CD4-positive, CD25-positive, alpha-beta regulatory T cell (primary cell): ENCODE results near the gene RCSD1. TPM values are rescaled to one million over a fixed set of nuclear protein-coding genes. Genes with fewer than 3 reads are reported as not detected.
A peak's percentile ranks its signal among the peaks of the same experiment; 100 is the strongest.

Source experiments
- ATAC-seq, 2 donors: fragments of 150-1000 bp; cut with Tn5 transposase; one replicate each; pipeline ENCODE4 v1.10.0; 2021; ENCODE audit warnings: low read depth in 2 of 2, moderate number of reproducible peaks in 2 of 2, moderate library complexity in 1 of 2
- DNase-seq, 3 donors: peaks; one replicate each; pipeline versions ENCODE4 v3.0.0 to v3.0.0-alpha.2; 2012 to 2022; ENCODE audit warnings: mixed read lengths in 1 of 3
- H3K27ac ChIP-seq: one replicate; pipeline ENCODE4 v1.7.0; 2013; ENCODE audit warnings: mild to moderate bottlenecking, low read length; ENCODE audit not compliant: insufficient read depth, poor library complexity, severe bottlenecking
- H3K27me3 ChIP-seq: one replicate; pipeline ENCODE4 v1.7.0; 2013; ENCODE audit warnings: low read length; ENCODE audit not compliant: control insufficient read depth, insufficient read depth
- H3K36me3 ChIP-seq: one replicate; pipeline ENCODE4 v1.7.0; 2013; ENCODE audit warnings: mild to moderate bottlenecking, low read length, moderate library complexity; ENCODE audit not compliant: control insufficient read depth, insufficient read depth
- H3K4me1 ChIP-seq: 2 replicates; pipeline ENCODE4 v1.7.0; 2013; ENCODE audit warnings: mild to moderate bottlenecking, low read length; ENCODE audit not compliant: insufficient read depth, control insufficient read depth, poor library complexity, severe bottlenecking
- H3K4me3 ChIP-seq: one replicate; pipeline ENCODE4 v1.7.0; 2013; ENCODE audit warnings: low read depth, mild to moderate bottlenecking, low read length, moderate library complexity
- H3K9me3 ChIP-seq, 2 experiments: 1 replicate in 1 of 2; 2 replicates in 1 of 2; pipeline ENCODE4 v1.7.0; 2013; ENCODE audit warnings: low read length in 2 of 2, mild to moderate bottlenecking in 1 of 2, moderate library complexity in 1 of 2; ENCODE audit not compliant: control insufficient read depth in 2 of 2
- H3K27ac Mint-ChIP-seq, 3 donors: one replicate each; pipeline ENCODE4 v1.8.0; 2020 to 2022; ENCODE audit warnings: mild to moderate bottlenecking in 3 of 3, mixed read lengths in 3 of 3, moderate library complexity in 2 of 3
- H3K27me3 Mint-ChIP-seq: one replicate; pipeline ENCODE4 v1.8.0; 2022; ENCODE audit warnings: mild to moderate bottlenecking, mixed read lengths
- H3K36me3 Mint-ChIP-seq: one replicate; pipeline ENCODE4 v1.8.0; 2020; ENCODE audit warnings: mixed read lengths
- H3K4me1 Mint-ChIP-seq, 4 donors: one replicate each; pipeline ENCODE4 v1.8.0; 2020 to 2022; ENCODE audit warnings: mixed read lengths in 4 of 4, mild to moderate bottlenecking in 1 of 4
- H3K4me3 Mint-ChIP-seq, 4 donors: one replicate each; pipeline ENCODE4 v1.8.0; 2020 to 2022; ENCODE audit warnings: mild to moderate bottlenecking in 4 of 4, mixed read lengths in 4 of 4, moderate library complexity in 3 of 4
- H3K9me3 Mint-ChIP-seq, 7 donors: one replicate each; pipeline ENCODE4 v1.8.0; 2020 to 2022; ENCODE audit warnings: mixed read lengths in 7 of 7, mild to moderate bottlenecking in 3 of 7, moderate library complexity in 2 of 7
- polyA plus RNA-seq, 4 donors: library from polyadenylated mRNA; unstranded; fragments of 300-500 nt; fragmentation: Illumina TruSeq; gene quantifications; one replicate each; pipeline ENCODE4 v1.2.3, GENCODE V29; 2021
- total RNA-seq: library from RNA; stranded (reverse); gene quantifications from one replicate; pipeline ENCODE4 v1.2.3, GENCODE V29; 2022

RCSD1 gene
- total and polyA plus RNA-seq, 5 donors from 2014 or later: 174 to 251 (median 226) TPM

GRCh38 chr1:167635156-167635648 is 5.2 kb downstream of the RCSD1 start:
- Mint-ChIP-seq H3K4me3 (peak overlapping the region; percentile 95 to 99 (median 96)), H3K36me3 (peaks cover 41% of the 10 kb centered on the region), H3K9me3 (no peaks in the 10 kb centered on the region), H3K27me3 (no peaks in the 10 kb centered on the region), H3K27ac (peak overlapping the region; percentile 28 to 97 (median 85)), H3K4me1 (peaks cover 20 to 91% (median 63%) of the 10 kb centered on the region in 4 donors)
- Histone ChIP-seq H3K4me3 (peak overlapping the region; percentile 99), H3K27ac (peak overlapping the region; percentile 72), H3K27me3 (no peaks in the 10 kb centered on the region), H3K4me1 (peaks cover 85% of the 10 kb centered on the region), H3K36me3 (peaks cover 48% of the 10 kb centered on the region), H3K9me3 (no peaks in the 10 kb centered on the region)
- DNase-seq (no peak), ATAC-seq (no peak)

DNA sequence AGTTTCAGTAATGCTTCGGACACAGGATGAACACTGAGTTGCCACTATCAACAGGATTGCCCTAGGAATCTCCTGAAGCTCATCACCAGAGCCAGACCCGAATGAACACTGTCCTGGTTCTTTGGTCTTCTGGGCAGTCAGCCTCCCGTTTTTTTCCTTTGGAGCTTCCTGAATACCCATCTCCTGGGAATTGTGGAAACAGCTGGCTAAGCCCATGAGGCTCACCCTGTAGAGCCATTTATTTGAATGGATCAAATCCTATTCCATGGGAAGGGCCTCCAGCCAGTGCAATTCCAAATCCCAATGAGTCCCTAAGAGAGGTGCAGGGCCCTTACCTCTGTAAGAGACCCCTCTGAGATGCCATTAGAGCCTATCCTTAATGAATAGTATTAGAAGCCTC is 5.9 kb downstream of the RCSD1 start:
- H3K4me3 Mint-ChIP-seq: peak overlapping the region; percentile 84 to 94 (median 86)
- peak overlapping the region; percentile 99 for H3K4me3 ChIP-seq
- peak overlapping the region; percentile 92 to 97 (median 95) for H3K27ac Mint-ChIP-seq
- peaks cover 42% of the 10 kb centered on the region for H3K36me3 Mint-ChIP-seq
- no peaks in the 10 kb centered on the region for H3K27me3 ChIP-seq
- peaks cover 55% of the 10 kb centered on the region for H3K36me3 ChIP-seq
- no peak for ATAC-seq
- no peak for DNase-seq
- no peaks in the 10 kb centered on the region for H3K9me3 ChIP-seq
- peaks cover 20 to 95% (median 69%) of the 10 kb centered on the region in 4 donors for H3K4me1 Mint-ChIP-seq
- H3K4me1 ChIP-seq: peaks cover 87% of the 10 kb centered on the region
- no peaks in the 10 kb centered on the region for H3K27me3 Mint-ChIP-seq
- H3K9me3 Mint-ChIP-seq: no peaks in the 10 kb centered on the region
- H3K27ac ChIP-seq: peak overlapping the region; percentile 72

- no peaks in the 10 kb centered on the region for H3K9me3 Mint-ChIP-seq
- peaks cover 90% of the 10 kb centered on the region for H3K4me1 ChIP-seq
- peaks cover 76% of the 10 kb centered on the region for H3K36me3 ChIP-seq
- H3K27ac ChIP-seq: peak overlapping the region; percentile 72
- H3K9me3 ChIP-seq: no peaks in the 10 kb centered on the region
- H3K36me3 Mint-ChIP-seq: peaks cover 50% of the 10 kb centered on the region
- peak overlapping the region; percentile 99 for H3K4me3 ChIP-seq
- peaks cover 27 to 100% (median 80%) of the 10 kb centered on the region in 4 donors for H3K4me1 Mint-ChIP-seq
- peak overlapping the region; percentile 92 to 97 (median 95) for H3K27ac Mint-ChIP-seq
- DNase-seq (no peak), ATAC-seq (no peak)
- H3K27me3 Mint-ChIP-seq: no peaks in the 10 kb centered on the region
- no peaks in the 10 kb centered on the region for H3K27me3 ChIP-seq
- H3K4me3 Mint-ChIP-seq: peak overlapping the region; percentile 84 to 94 (median 86)
Observed at GRCh38 chr1:167638064-167638463, 8.0 kb downstream of the RCSD1 start.

GRCh38 chr1:167640051-167640450 is 10.0 kb downstream of the RCSD1 start:
- peaks cover 89% of the 10 kb centered on the region for H3K4me1 ChIP-seq
- Mint-ChIP-seq H3K9me3 (no peaks in the 10 kb centered on the region), H3K36me3 (peaks cover 42% of the 10 kb centered on the region), H3K4me1 (peaks cover 30 to 100% (median 80%) of the 10 kb centered on the region in 4 donors), H3K27me3 (no peaks in the 10 kb centered on the region), H3K4me3 (peak overlapping the region; percentile 54 to 81 (median 70)), H3K27ac (peak overlapping the region; percentile 74 to 84 (median 82))
- H3K27me3 ChIP-seq: no peaks in the 10 kb centered on the region
- no peak overlapping the region for H3K4me3 ChIP-seq
- peak overlapping the region; percentile 55 for H3K27ac ChIP-seq
- ATAC-seq (no peak), DNase-seq (no peak)
- no peaks in the 10 kb centered on the region for H3K9me3 ChIP-seq
- peaks cover 77% of the 10 kb centered on the region for H3K36me3 ChIP-seq

- Histone ChIP-seq H3K4me3 (peak overlapping the region; percentile 69), H3K36me3 (peaks cover 70% of the 10 kb centered on the region), H3K27me3 (no peaks in the 10 kb centered on the region), H3K4me1 (peaks cover 89% of the 10 kb centered on the region), H3K9me3 (no peaks in the 10 kb centered on the region), H3K27ac (peak overlapping the region; percentile 68)
- Mint-ChIP-seq H3K4me3 (peak overlapping the region; percentile 23 to 81 (median 60)), H3K27me3 (no peaks in the 10 kb centered on the region), H3K36me3 (peaks cover 52% of the 10 kb centered on the region), H3K4me1 (peaks cover 42 to 99% (median 86%) of the 10 kb centered on the region in 4 donors), H3K27ac (peak overlapping the region; percentile 60 to 98 (median 74)), H3K9me3 (no peaks in the 10 kb centered on the region)
- DNase-seq: peak in 2 of 3 donors; percentile 62 to 65
- peak; percentile 31 to 49 for ATAC-seq
Observed at GRCh38 chr1:167641786-167642500, 11.9 kb downstream of the RCSD1 start.

DNA sequence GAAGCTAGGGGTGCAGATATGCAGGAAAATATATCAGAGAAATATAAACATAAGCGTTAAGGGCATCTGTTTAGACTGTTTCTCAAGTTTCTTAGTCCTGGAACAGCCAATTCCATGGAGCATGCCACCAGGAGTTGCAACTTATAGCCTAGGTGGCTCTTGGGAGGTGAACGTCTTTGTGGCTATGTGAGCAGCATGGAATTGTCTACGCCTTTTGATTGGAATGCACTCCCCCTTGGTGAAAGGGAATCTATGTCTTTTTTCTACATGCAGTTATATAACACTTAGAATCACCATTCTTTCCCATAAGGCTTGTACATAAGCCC is 12.4 kb downstream of the RCSD1 start:
- H3K27ac ChIP-seq: peak overlapping the region; percentile 68
- peaks cover 70% of the 10 kb centered on the region for H3K36me3 ChIP-seq
- no peak for DNase-seq
- H3K4me3 ChIP-seq: peak overlapping the region; percentile 69
- H3K9me3 ChIP-seq: no peaks in the 10 kb centered on the region
- peaks cover 89% of the 10 kb centered on the region for H3K4me1 ChIP-seq
- no peak for ATAC-seq
- Mint-ChIP-seq H3K27ac (peak overlapping the region; percentile 60 to 98 (median 74)), H3K9me3 (no peaks in the 10 kb centered on the region), H3K4me1 (peaks cover 38 to 96% (median 83%) of the 10 kb centered on the region in 4 donors), H3K27me3 (no peaks in the 10 kb centered on the region), H3K4me3 (peak overlapping the region in 3 of 4 donors; percentile 60 to 81 (median 61)), H3K36me3 (peaks cover 47% of the 10 kb centered on the region)
- no peaks in the 10 kb centered on the region for H3K27me3 ChIP-seq

DNA sequence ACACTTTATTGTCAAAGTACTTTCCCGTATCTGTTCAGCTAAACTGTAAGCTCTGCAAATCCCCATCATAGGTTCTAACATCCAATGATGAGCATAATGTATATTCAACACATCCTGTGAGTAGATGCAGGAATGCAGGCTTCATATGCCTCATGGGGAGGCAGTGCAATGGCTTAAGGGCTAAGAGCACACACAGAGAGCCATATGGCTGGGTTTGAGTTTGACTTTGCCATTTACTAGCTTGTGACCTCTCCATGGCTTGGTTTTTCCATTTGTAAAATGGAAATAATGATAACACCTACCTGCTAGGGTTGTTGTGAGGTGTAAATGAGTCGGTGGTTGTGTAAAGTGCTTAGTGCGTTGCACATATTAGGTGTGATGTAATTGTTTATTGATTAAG is 13.4 kb downstream of the RCSD1 start:
- no peak for DNase-seq
- peak overlapping the region; percentile 69 for H3K4me3 ChIP-seq
- H3K4me3 Mint-ChIP-seq: peak overlapping the region; percentile 55 to 81 (median 68)
- no peak for ATAC-seq
- H3K4me1 ChIP-seq: peaks cover 88% of the 10 kb centered on the region
- no peaks in the 10 kb centered on the region for H3K27me3 ChIP-seq
- H3K9me3 Mint-ChIP-seq: no peaks in the 10 kb centered on the region
- peaks cover 63% of the 10 kb centered on the region for H3K36me3 ChIP-seq
- no peaks in the 10 kb centered on the region for H3K27me3 Mint-ChIP-seq
- peak overlapping the region; percentile 74 to 92 (median 90) for H3K27ac Mint-ChIP-seq
- H3K4me1 Mint-ChIP-seq: peaks cover 39 to 95% (median 79%) of the 10 kb centered on the region in 4 donors
- no peaks in the 10 kb centered on the region for H3K9me3 ChIP-seq
- peaks cover 42% of the 10 kb centered on the region for H3K36me3 Mint-ChIP-seq
- H3K27ac ChIP-seq: no peak overlapping the region
